ENCODE data around the gene PINLYP.
A peak's percentile ranks its signal among the peaks of the same experiment; 100 is the strongest.
"Not testable (repeated sequence)": the region's sequence is repeated elsewhere in the genome, so short reads cannot be mapped to it uniquely, and the experiment has no call there.

The PINLYP gene

GRCh38 chr19:43596842-43597461 is 21.4 kb downstream of the PINLYP start:
- DNase-seq: peak in 1 of 10 donors; percentile 9
- intact Hi-C loops (cut with DNase I): loop anchor here (1.0 to 5.0 kb wide), 2 partner anchors 22 to 60 kb away; partner anchors contain the start of genes PINLYP and XRCC1

GRCh38 chr19:43597876-43598275 is 22.3 kb downstream of the PINLYP start:
- DNase-seq: no peak
- intact Hi-C loops (cut with DNase I): loop anchor here (2.0 to 5.0 kb wide), 2 partner anchors 55 to 61 kb away; no protein-coding TSS in a partner anchor

- DNase-seq: no peak
- intact Hi-C loops (cut with DNase I): loop anchor here (2.0 to 5.0 kb wide), 2 partner anchors 54 to 61 kb away; no protein-coding TSS in a partner anchor
These were observed 23.0 kb downstream of the PINLYP start for GRCh38 chr19:43598445-43599240.

GRCh38 chr19:43599635-43600295 is 24.2 kb downstream of the PINLYP start:
- DNase-seq: no peak
- intact Hi-C loops (cut with DNase I): loop anchor here (2.0 to 5.0 kb wide), 2 partner anchors 53 to 62 kb away; no protein-coding TSS in a partner anchor

- DNase-seq; intact Hi-C loops (cut with DNase I): not testable (repeated sequence)
These were observed 24.7 kb downstream of the PINLYP start for GRCh38 chr19:43600326-43600725.

GRCh38 chr19:43605875-43606568 is 30.4 kb downstream of the PINLYP start:
- intact Hi-C loops (cut with DNase I): no loop called here
- DNase-seq: peak in 3 of 10 donors; percentile 11 to 42 (median 24)

GRCh38 chr19:43606569-43607229 is 31.1 kb downstream of the PINLYP start:
- intact Hi-C loops (cut with DNase I): no loop called here
- DNase-seq: no peak

GRCh38 chr19:43607238-43608205 is 31.9 kb downstream of the PINLYP start:
- intact Hi-C loops (cut with DNase I): no loop called here

GRCh38 chr19:43609872-43610271 is 34.3 kb downstream of the PINLYP start:
- intact Hi-C loops (cut with DNase I): no loop called here
- no peak for DNase-seq

More at GRCh38 chr19:43607238-43608205, 31.9 kb downstream of the PINLYP start:
- DNase-seq: peak in 1 of 10 donors; percentile 80

- DNase-seq: no peak
- intact Hi-C loops (cut with DNase I): no loop called here
These were observed 34.9 kb downstream of the PINLYP start for GRCh38 chr19:43610493-43610892.

- intact Hi-C loops (cut with DNase I): no loop called here
- no peak for DNase-seq
These were observed 36.2 kb downstream of the PINLYP start, which contains the start of gene SRRM5 for GRCh38 chr19:43611788-43612187. SRRM5 (plus strand) TSS chr19:43612088; CDS start chr19:43612122, 34 bp downstream.

- DNase-seq: no peak
- intact Hi-C loops (cut with DNase I): no loop called here
These were observed 36.8 kb downstream of the PINLYP start for GRCh38 chr19:43612374-43612773.

- no peak for DNase-seq
- intact Hi-C loops (cut with DNase I): loop anchor here (5.0 kb wide), 1 partner anchor 36 kb away; no protein-coding TSS in a partner anchor
These were observed 40.7 kb downstream of the PINLYP start for GRCh38 chr19:43616306-43616705.

- intact Hi-C loops (cut with DNase I): loop anchor here (5.0 kb wide), 1 partner anchor 35 kb away; no protein-coding TSS in a partner anchor
- no peak for DNase-seq
These were observed 41.4 kb downstream of the PINLYP start for GRCh38 chr19:43616954-43617353.

GRCh38 chr19:43618921-43619261 is 43.3 kb downstream of the PINLYP start:
- peak in 2 of 10 donors; percentile 49 to 76 for DNase-seq
- intact Hi-C loops (cut with DNase I): loop anchor here (5.0 kb wide), 1 partner anchor 33 kb away; no protein-coding TSS in a partner anchor

- intact Hi-C loops (cut with DNase I): loop anchor here (5.0 kb wide), 1 partner anchor 33 kb away; no protein-coding TSS in a partner anchor
- peak; percentile 83 to 99 (median 93) for DNase-seq
These were observed 43.9 kb downstream of the PINLYP start, which contains the start of gene ZNF428 for GRCh38 chr19:43619262-43620060. ZNF428 (minus strand) TSS chr19:43619629; CDS start chr19:43614304, 5,325 bp downstream.

Measured in posterior cingulate gyrus (tissue), 11 donors.